ENCODE data around the gene KRT4. TPM values are rescaled to one million over a fixed set of nuclear protein-coding genes. Genes with fewer than 3 reads are reported as not detected.

The KRT4 gene
- total RNA-seq, 4 donors from 2014 or later: not detected

DNA sequence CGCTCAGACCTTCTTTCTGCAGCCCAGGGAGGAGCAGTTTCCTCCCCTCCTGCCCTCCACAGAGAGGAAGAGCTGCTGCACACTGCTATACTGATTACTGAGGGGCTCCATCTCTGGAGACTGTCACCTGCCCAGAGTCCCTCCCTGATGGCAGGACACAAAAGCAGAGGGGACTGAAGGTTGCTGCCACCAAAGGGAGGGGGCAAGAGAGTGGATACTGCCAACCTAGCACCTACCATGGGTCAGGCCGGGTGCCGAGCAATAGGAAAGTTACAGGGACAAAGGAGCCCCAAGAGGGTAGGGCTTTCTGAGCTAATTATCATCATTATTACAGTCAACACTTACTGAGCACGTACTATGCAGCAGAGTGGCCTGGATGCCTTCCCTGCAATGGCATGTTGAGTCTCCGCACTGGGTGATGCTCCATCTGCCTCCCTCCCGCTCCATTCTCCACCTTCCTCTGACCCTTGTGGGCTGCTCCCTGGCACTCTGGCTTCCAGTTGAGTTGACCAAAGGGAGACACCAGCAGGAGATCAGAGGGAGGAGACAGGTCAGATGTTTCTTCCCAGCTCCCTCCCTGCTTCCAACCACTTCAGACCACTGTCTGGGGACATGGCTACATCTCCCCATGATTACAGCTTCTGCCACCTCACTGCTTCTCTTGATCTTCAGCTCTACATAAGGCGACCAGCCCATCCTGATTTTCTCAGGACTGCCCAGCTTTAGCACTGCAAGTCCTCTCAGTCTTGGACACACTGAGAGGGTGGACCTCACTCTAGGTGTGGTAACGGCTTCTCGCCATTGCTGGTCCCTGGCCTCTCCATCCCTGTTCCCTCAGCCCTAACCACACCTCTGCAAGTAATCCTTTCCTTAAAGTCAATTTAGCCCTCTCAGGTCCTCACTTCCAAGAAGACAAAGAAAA is 22.8 kb upstream of the KRT4 start:
- DNase-seq (ENCODE audit: low spot score): no peak
- no peak for TF ChIP-seq CTCF (IDR thresholded peaks at IDR 0.05)

DNA sequence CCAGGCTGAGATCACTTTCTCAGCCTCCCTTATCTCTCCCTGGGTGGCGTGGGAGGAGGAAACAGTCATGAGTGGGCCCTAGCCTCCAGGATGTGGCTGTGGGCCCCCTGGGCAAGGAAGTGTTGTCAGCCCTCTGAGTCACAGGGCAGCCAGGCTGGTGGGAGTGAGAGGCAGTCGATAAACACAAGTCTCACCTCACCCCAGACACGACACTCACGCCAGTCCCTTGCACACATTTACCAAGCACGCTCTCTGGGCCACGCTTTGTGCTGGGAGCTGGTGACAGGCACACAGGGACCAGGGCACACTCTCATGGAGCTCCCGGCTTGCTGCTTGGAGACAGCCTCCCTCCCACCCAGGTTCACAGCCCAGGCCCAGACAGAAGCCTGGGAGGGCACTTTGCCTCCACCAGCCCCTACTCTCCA is 22.1 kb upstream of the KRT4 start:
- TF ChIP-seq CTCF (IDR thresholded peaks at IDR 0.05): no peak
- ATAC-seq (ENCODE audit: low FRiP score) (no peak), DNase-seq (ENCODE audit: low spot score) (no peak)

More for the DNA sequence above, 22.8 kb upstream of the KRT4 start:
- no peak for ATAC-seq (ENCODE audit: low FRiP score)

- DNase-seq (ENCODE audit: low spot score) (no peak), ATAC-seq (ENCODE audit: low FRiP score) (no peak)
- no peak for TF ChIP-seq CTCF (IDR thresholded peaks at IDR 0.05)
These were observed 21.5 kb upstream of the KRT4 start for GRCh38 chr12:52835271-52836041.

- ATAC-seq (ENCODE audit: low FRiP score) (no peak), DNase-seq (ENCODE audit: low spot score) (no peak)
- no peak for TF ChIP-seq CTCF (IDR thresholded peaks at IDR 0.05)
These were observed 20.7 kb upstream of the KRT4 start for GRCh38 chr12:52834727-52835001.

GRCh38 chr12:52833922-52834726 is 20.2 kb upstream of the KRT4 start, which contains the start of gene KRT79:
TSS of gene KRT79 (minus strand) at chr12:52834311. CDS start at chr12:52834260, 51 bp downstream.
- ATAC-seq (ENCODE audit: low FRiP score) (no peak), DNase-seq (ENCODE audit: low spot score) (no peak)
- no peak for TF ChIP-seq CTCF (IDR thresholded peaks at IDR 0.05)

DNA sequence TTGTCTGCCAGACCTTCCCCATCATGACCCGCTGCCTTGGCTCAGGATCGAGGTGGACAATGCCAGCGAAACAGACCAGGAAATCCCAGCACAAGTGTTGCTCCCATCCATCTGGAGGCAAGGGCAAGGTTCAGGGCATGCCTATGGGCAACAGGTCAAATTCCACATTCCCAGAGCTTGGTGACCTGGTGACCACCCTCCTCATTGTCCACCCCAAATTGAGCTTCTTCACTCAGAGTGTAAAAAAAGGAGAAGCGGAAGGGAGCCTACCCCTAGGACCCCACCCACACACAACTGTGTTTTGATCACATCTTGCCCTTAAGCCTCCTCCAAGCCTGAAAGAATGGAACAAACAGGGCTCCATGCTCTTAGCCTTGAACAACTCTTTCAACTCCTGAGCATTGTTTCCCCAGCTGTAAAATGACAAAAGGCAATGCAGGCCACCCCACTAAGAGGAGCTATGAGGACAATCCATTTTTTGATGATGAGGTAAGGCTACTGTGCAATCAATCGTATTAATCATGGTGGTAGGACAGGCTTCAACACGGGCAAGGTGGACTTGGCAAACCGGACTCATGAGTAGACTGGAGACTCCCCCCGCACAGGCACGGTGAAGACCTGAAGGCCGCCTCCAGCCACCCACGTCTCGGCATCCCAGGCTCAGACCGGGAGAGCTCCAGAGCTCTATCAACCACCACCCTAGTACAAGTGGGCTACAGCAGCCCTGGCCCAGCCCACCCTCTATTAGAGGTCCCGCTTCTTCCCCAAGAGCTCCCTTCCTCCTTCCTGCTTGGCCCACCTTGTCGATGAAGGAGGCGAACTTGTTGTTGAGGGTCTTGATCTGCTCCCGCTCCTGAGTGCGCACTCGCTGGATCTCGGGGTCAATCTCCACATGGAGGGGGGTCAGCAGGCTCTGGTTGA is 19.3 kb upstream of the KRT4 start:
- no peak for TF ChIP-seq CTCF (IDR thresholded peaks at IDR 0.05)
- no peak for DNase-seq (ENCODE audit: low spot score)
- no peak for ATAC-seq (ENCODE audit: low FRiP score)
